ENCODE data around the gene NTNG1. TPM values are rescaled to one million over a fixed set of nuclear protein-coding genes. Genes with fewer than 3 reads are reported as not detected.

NTNG1 gene
- total RNA-seq, 1 donor from 2014 or later = 0.79 TPM

DNA sequence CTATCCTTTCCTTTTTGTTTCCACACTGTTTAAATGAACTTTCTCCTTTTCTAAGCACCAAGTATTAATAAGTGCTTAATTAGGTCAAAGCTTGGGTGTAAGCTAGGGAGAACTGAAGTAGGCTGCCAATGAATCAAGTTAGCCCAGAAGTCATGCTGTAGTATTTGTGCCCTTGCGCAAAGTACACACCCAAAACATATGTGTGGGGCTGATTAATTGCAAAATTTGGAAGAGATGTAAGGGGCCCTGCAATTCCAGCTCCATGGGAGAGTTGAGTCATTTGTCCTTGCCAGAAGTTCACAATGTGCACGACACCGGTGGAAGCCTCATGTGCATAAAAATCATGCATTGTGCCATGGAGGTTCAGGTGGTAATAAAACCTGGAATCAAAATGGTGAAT is 18.6 kb upstream of the NTNG1 start:
- H3K4me1 Mint-ChIP-seq = no peaks in the 10 kb centered on the region
- H3K27ac Mint-ChIP-seq = no peak overlapping the region
- Histone ChIP-seq H3K27me3 (no peaks in the 10 kb centered on the region), H3K9me3 (ENCODE audit: low read depth) (no peaks in the 10 kb centered on the region), H4K20me1 (ENCODE audit: low read depth) (no peaks in the 10 kb centered on the region), H3K4me3 (no peak overlapping the region), H3F3A (ENCODE audit: low read depth) (no peaks in the 10 kb centered on the region), H2AFZ (replicated peaks) (no peak overlapping the region), H3K27ac (no peak overlapping the region), H3K9ac (no peak overlapping the region), H3K79me2 (ENCODE audit: low read depth) (no peaks in the 10 kb centered on the region), H3K36me3 (no peaks in the 10 kb centered on the region), H3K4me1 (peaks cover 6% of the 10 kb centered on the region), H3K4me2 (no peak overlapping the region)
- H3K9me3 Mint-ChIP-seq = no peaks in the 10 kb centered on the region
- no peak overlapping the region for H3K4me3 Mint-ChIP-seq
- TF ChIP-seq EZH2phosphoT487 (IDR thresholded peaks at IDR 0.05) (no peak), EZH2 (IDR thresholded peaks at IDR 0.05) (no peak), CTCF (IDR thresholded peaks at IDR 0.05) (no peak)
- H3K36me3 Mint-ChIP-seq = no peaks in the 10 kb centered on the region
- DNase-seq (ENCODE audit: low spot score) = no peak
- peaks cover 2% of the 10 kb centered on the region for H3K27me3 Mint-ChIP-seq (ENCODE audit: insufficient read depth, low read depth)

GRCh38 chr1:107123741-107124140 is 17.1 kb upstream of the NTNG1 start:
- H3K9me3 Mint-ChIP-seq = no peaks in the 10 kb centered on the region
- Histone ChIP-seq H3K27me3 (no peaks in the 10 kb centered on the region), H3K9ac (no peak overlapping the region), H3F3A (ENCODE audit: low read depth) (no peaks in the 10 kb centered on the region), H3K79me2 (ENCODE audit: low read depth) (no peaks in the 10 kb centered on the region), H3K9me3 (ENCODE audit: low read depth) (no peaks in the 10 kb centered on the region), H3K27ac (no peak overlapping the region), H3K36me3 (no peaks in the 10 kb centered on the region), H3K4me3 (no peak overlapping the region), H2AFZ (replicated peaks) (no peak overlapping the region), H3K4me2 (no peak overlapping the region), H4K20me1 (ENCODE audit: low read depth) (no peaks in the 10 kb centered on the region), H3K4me1 (peaks cover 6% of the 10 kb centered on the region)
- no peaks in the 10 kb centered on the region for H3K36me3 Mint-ChIP-seq
- no peak for DNase-seq (ENCODE audit: low spot score)
- TF ChIP-seq EZH2phosphoT487 (IDR thresholded peaks at IDR 0.05) (no peak), CTCF (IDR thresholded peaks at IDR 0.05) (no peak), EZH2 (IDR thresholded peaks at IDR 0.05) (no peak)
- H3K4me1 Mint-ChIP-seq = no peaks in the 10 kb centered on the region
- no peak overlapping the region for H3K4me3 Mint-ChIP-seq
- H3K27me3 Mint-ChIP-seq (ENCODE audit: insufficient read depth, low read depth) = peaks cover 2% of the 10 kb centered on the region
- no peak overlapping the region for H3K27ac Mint-ChIP-seq

GRCh38 chr1:107124694-107125093 is 16.1 kb upstream of the NTNG1 start:
- Histone ChIP-seq H3K27ac (no peak overlapping the region), H3K4me3 (no peak overlapping the region), H3K9ac (no peak overlapping the region), H4K20me1 (ENCODE audit: low read depth) (no peaks in the 10 kb centered on the region), H3K27me3 (no peaks in the 10 kb centered on the region), H3F3A (ENCODE audit: low read depth) (no peaks in the 10 kb centered on the region), H3K4me2 (no peak overlapping the region), H3K36me3 (no peaks in the 10 kb centered on the region), H3K79me2 (ENCODE audit: low read depth) (no peaks in the 10 kb centered on the region), H3K4me1 (peaks cover 6% of the 10 kb centered on the region), H2AFZ (replicated peaks) (no peak overlapping the region), H3K9me3 (ENCODE audit: low read depth) (no peaks in the 10 kb centered on the region)
- Mint-ChIP-seq H3K27me3 (ENCODE audit: insufficient read depth, low read depth) (peaks cover 2% of the 10 kb centered on the region), H3K4me3 (no peak overlapping the region), H3K9me3 (no peaks in the 10 kb centered on the region), H3K36me3 (no peaks in the 10 kb centered on the region), H3K4me1 (no peaks in the 10 kb centered on the region), H3K27ac (no peak overlapping the region)
- DNase-seq (ENCODE audit: low spot score) = no peak
- TF ChIP-seq CTCF (IDR thresholded peaks at IDR 0.05) (no peak), EZH2phosphoT487 (IDR thresholded peaks at IDR 0.05) (no peak), EZH2 (IDR thresholded peaks at IDR 0.05) (no peak)

Measured in neural progenitor cell (in vitro differentiated cells).